Mesothelial cell of epicardium (in vitro differentiated cells): ENCODE measurements around the gene NPM1. TPM values are rescaled to one million over a fixed set of nuclear protein-coding genes. Genes with fewer than 3 reads are reported as not detected.

Source experiments
- DNase-seq, 2 experiments: peaks; one replicate each; pipeline ENCODE4 v3.0.0; 2021; ENCODE audit warnings: low spot score in 2 of 2; ENCODE audit not compliant: unreplicated experiment in 2 of 2
- H3K27ac Mint-ChIP-seq: 2 replicates; pipeline ENCODE4 v1.8.0; 2021; ENCODE audit warnings: mixed read lengths
- H3K27me3 Mint-ChIP-seq: 2 replicates; pipeline ENCODE4 v1.8.0; 2021; ENCODE audit warnings: low read depth, mixed read lengths
- H3K36me3 Mint-ChIP-seq: 2 replicates; pipeline ENCODE4 v1.8.0; 2021; ENCODE audit warnings: mixed read lengths
- H3K4me1 Mint-ChIP-seq: 2 replicates; pipeline ENCODE4 v1.8.0; 2021; ENCODE audit warnings: mixed read lengths
- H3K4me3 Mint-ChIP-seq: 2 replicates; pipeline ENCODE4 v1.8.0; 2021; ENCODE audit warnings: mild to moderate bottlenecking, moderate library complexity, mixed read lengths
- H3K9me3 Mint-ChIP-seq: 2 replicates; pipeline ENCODE4 v1.8.0; 2021; ENCODE audit warnings: mixed read lengths
- total RNA-seq: library from RNA; stranded (reverse); gene quantifications from 3 replicates; pipeline ENCODE4 v1.2.1, GENCODE V29; 2021
- TF ChIP-seq, protein P1 (sequence below): fragments of 200-600 bp; sonication (generic); IDR thresholded peaks from one replicate; pipeline ENCODE4 v1.5.0; 2021; ENCODE audit warnings: antibody characterized with exemption; ENCODE audit not compliant: unreplicated experiment

The NPM1 gene
- total RNA-seq, 1 donor from 2014 or later, result 1,674 TPM

DNA sequence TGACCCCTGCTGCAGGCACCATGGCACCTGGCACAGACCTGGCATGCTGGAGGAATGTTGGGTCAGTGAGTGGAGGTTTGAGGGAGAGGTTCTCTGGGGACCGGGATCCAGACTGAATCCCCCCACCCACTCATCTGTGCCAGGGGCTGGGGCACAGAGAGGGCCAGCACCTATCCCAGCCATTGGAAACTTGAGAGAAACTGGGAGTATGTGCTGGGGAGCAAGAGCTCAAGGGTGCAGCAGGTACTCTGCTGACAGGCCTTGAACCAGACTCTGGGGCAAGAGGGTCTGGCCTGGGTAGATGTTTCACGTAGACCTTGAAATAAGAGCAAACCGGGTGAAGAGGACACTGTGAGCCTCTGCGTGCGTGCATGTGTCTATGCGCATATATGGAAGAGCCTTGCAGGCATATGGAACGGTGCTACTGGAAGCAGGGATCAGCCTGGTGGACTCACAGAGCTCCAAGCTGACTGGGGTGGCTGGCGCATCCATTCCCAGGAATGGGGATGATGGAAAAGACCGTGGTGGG is 40.6 kb downstream of the NPM1 start:
- DNase-seq, result no peak
- no peaks in the 10 kb centered on the region for H3K36me3 Mint-ChIP-seq
- peaks cover 31% of the 10 kb centered on the region for H3K4me1 Mint-ChIP-seq
- TF ChIP-seq, protein P1, sequence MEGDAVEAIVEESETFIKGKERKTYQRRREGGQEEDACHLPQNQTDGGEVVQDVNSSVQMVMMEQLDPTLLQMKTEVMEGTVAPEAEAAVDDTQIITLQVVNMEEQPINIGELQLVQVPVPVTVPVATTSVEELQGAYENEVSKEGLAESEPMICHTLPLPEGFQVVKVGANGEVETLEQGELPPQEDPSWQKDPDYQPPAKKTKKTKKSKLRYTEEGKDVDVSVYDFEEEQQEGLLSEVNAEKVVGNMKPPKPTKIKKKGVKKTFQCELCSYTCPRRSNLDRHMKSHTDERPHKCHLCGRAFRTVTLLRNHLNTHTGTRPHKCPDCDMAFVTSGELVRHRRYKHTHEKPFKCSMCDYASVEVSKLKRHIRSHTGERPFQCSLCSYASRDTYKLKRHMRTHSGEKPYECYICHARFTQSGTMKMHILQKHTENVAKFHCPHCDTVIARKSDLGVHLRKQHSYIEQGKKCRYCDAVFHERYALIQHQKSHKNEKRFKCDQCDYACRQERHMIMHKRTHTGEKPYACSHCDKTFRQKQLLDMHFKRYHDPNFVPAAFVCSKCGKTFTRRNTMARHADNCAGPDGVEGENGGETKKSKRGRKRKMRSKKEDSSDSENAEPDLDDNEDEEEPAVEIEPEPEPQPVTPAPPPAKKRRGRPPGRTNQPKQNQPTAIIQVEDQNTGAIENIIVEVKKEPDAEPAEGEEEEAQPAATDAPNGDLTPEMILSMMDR, result no peak
- no peak overlapping the region for H3K4me3 Mint-ChIP-seq
- H3K27ac Mint-ChIP-seq, result no peak overlapping the region
- H3K9me3 Mint-ChIP-seq, result no peaks in the 10 kb centered on the region
- peaks cover under 1% of the 10 kb centered on the region for H3K27me3 Mint-ChIP-seq

DNA sequence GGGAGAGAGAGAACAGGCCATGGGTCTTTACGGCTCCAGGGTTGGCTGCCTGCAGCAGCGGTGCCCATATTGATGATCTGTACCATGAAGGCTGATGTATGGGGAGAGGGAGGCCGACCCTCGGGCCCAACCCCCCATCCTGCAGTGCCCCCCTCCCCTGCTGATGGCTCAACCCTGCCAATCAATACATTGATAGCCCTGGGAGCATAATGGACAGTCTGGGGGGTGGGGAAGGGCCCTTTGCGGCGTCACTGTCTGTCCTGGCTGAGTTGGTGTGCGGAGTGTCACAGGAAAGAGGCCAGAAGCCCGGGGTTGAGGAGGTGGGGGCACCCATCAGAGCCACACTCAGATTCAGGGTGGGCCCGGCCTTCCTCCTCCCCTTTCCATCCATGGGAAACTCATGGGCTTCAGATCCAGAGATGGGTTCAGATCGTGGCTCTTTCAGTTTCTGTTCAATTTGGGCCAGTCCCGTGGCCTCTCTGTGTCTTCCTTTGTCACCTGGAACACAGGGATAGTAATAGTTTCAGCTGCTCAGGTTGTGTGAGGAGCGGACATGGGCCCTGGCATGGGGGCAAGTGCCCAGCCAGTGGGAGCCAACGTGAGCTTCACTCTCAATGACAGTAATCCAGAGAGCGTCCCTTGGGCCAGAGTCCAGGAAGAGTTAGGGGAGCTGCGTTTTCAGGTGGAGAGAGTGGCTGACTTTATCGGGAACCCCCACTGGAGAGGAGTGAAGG is 41.3 kb downstream of the NPM1 start:
- Mint-ChIP-seq H3K9me3 (no peaks in the 10 kb centered on the region), H3K4me1 (peaks cover 30% of the 10 kb centered on the region), H3K4me3 (no peak overlapping the region), H3K27me3 (no peaks in the 10 kb centered on the region), H3K36me3 (no peaks in the 10 kb centered on the region), H3K27ac (peak overlapping the region; percentile 36)
- DNase-seq, result peak in 1 of 2 experiments; percentile 19
- TF ChIP-seq, protein P1, result no peak

DNA sequence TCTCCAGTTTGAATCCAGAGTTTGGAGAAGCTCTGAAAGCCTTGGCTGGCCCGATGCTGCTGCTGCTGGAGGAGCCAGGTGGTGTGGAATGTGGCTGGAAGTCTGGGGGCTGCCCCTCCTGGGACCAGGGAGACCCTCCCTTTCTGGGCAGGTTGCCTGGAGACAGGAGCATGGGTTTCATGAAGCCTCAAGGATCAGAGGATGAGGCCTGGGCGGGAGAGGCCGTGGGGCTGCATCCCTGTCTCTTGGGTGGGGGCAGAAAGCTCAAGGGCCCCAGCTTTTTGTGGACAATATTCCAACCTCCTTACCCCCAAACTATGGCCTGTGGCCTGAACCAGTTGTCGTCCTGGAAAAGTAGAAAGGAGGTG is 41.9 kb downstream of the NPM1 start:
- Mint-ChIP-seq H3K36me3 (no peaks in the 10 kb centered on the region), H3K4me1 (peaks cover 25% of the 10 kb centered on the region), H3K27me3 (no peaks in the 10 kb centered on the region), H3K27ac (peak overlapping the region; percentile 36), H3K4me3 (no peak overlapping the region), H3K9me3 (no peaks in the 10 kb centered on the region)
- TF ChIP-seq, protein P1, result no peak
- DNase-seq, result peak in 1 of 2 experiments; percentile 38

DNA sequence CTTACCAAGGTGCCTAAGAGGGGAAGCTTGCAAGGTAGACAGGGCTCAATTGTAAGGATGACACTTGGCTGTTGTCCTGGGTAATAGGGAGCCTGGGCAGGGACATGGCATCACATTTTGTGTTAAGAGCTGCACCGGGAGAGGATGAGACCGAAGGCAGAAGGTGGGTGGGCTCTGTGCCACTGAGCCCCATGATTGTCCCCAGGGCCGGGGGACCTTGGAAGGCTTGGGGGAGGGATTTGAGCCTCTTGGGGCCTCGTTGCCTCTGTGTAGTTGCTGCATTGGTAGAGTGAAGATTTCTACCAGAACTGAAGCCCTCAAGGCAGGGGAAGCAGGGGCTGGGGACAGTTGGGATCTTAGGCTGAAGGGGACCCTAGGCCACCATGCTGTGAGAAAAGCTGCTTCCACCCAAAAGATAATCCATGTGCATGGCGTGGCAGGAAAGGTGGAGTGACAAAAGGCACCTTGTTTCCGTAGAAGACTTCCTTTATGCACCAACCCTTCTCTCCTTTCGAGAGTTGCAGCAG is 43.7 kb downstream of the NPM1 start:
- TF ChIP-seq, protein P1, result no peak
- Mint-ChIP-seq H3K27me3 (no peaks in the 10 kb centered on the region), H3K4me1 (peaks cover 16% of the 10 kb centered on the region), H3K36me3 (no peaks in the 10 kb centered on the region), H3K27ac (no peak overlapping the region), H3K4me3 (no peak overlapping the region), H3K9me3 (no peaks in the 10 kb centered on the region)
- DNase-seq, result no peak

DNA sequence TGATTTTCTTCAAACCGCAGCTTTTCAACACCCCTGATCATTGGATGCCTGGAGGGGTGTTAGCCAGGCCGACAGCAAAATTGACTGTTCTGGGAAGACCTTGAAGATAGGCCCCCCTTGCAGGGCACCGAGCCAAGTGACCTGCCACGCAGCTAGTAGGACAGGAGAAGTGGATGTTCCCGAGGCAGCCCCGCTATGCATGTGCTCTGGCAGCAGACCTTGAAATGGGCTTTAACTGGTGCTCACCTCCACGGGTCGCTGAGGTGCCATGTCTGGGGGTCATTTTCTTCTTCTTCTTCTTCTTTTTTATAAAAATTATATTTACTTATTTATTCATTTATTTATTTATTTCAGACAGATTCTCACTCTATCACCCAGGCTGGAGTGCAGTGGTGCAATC is 44.4 kb downstream of the NPM1 start:
- TF ChIP-seq, protein P1, result no peak
- H3K4me1 Mint-ChIP-seq, result peaks cover 22% of the 10 kb centered on the region
- no peak for DNase-seq
- no peak overlapping the region for H3K27ac Mint-ChIP-seq
- no peaks in the 10 kb centered on the region for H3K36me3 Mint-ChIP-seq
- no peak overlapping the region for H3K4me3 Mint-ChIP-seq
- no peaks in the 10 kb centered on the region for H3K27me3 Mint-ChIP-seq
- no peaks in the 10 kb centered on the region for H3K9me3 Mint-ChIP-seq
